ENCODE measurements around the gene RFX8. TPM values are rescaled to one million over a fixed set of nuclear protein-coding genes. Genes with fewer than 3 reads are reported as not detected.

Gene RFX8
- polyA plus RNA-seq, 1 experiment: 1.7 TPM

DNA sequence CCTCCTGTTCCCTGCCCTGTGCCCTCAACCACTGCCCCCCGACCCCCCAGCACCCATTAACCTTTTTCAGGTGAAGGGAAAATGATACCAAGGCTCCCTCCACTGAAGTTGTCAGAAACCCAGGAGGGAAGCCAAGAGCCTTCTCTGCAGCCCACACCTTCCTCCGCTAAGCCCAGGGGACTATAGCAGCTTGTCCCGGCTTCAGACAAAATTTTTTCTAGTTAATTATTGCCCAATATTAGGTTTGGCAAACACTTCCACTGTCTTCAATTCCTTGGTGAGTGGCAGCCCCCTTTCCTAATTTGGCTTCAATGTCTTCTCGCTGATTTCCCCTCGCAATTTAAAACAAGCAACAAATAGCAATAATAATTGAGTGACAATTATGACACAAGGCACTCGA lies 23.9 kb downstream of the RFX8 start:
- CTCF ChIA-PET: no interaction called here
- Histone ChIP-seq H3K36me3 (ENCODE audit: control insufficient read depth, insufficient read depth, low read length) (no peaks in the 10 kb centered on the region), H3K27me3 (ENCODE audit: control insufficient read depth, insufficient read depth, low read length) (no peaks in the 10 kb centered on the region), H3K4me3 (ENCODE audit: low read depth, low read length) (no peak overlapping the region)
- DNase-seq (ENCODE audit: low read depth): no peak
- TF ChIP-seq, protein P1, sequence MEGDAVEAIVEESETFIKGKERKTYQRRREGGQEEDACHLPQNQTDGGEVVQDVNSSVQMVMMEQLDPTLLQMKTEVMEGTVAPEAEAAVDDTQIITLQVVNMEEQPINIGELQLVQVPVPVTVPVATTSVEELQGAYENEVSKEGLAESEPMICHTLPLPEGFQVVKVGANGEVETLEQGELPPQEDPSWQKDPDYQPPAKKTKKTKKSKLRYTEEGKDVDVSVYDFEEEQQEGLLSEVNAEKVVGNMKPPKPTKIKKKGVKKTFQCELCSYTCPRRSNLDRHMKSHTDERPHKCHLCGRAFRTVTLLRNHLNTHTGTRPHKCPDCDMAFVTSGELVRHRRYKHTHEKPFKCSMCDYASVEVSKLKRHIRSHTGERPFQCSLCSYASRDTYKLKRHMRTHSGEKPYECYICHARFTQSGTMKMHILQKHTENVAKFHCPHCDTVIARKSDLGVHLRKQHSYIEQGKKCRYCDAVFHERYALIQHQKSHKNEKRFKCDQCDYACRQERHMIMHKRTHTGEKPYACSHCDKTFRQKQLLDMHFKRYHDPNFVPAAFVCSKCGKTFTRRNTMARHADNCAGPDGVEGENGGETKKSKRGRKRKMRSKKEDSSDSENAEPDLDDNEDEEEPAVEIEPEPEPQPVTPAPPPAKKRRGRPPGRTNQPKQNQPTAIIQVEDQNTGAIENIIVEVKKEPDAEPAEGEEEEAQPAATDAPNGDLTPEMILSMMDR (IDR thresholded peaks at IDR 0.05; ENCODE audit: insufficient read depth, low read depth, low read length): no peak
- POLR2A ChIA-PET: no interaction called here

DNA sequence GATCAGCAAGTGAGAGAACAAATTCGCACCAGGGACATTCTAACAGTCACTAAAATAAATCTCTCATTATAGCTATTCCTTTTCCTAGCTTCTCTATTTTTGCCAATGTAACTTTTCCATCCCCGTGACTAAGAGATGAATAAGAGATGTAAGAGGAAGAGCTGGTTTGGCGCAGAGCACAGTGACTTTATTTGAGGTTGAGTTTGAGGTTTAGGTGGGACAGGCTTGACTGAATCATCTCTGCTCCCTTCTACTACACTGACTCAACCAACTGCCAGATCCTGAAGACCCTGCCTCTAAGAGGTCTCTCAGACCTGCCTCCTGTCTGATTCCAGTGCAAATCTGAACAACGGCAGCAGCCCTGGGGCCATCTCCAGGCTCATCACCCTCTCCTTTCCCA lies 28.0 kb downstream of the RFX8 start:
- TF ChIP-seq, protein P1 (IDR thresholded peaks at IDR 0.05; ENCODE audit: insufficient read depth, low read depth, low read length): no peak
- POLR2A ChIA-PET: no interaction called here

DNA sequence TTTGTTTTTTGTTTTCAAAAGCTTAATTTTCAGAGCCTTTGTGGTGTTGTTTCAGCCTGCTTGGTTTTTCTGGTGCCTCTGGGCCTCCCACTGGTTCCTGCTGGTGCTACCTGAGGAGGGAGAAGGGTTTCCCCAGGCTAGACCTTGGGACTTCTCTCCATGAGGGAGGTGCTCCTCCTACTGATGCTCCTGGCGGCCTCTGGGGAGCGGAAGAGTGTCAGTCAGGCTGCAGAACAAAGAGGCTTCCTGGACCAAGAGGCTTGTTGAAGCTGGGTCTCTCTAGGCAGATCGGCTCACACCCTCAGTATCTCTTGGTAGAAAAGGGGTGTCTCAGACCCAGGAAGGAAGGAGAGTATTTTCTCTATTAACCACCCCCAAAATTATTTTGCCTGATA lies 32.2 kb downstream of the RFX8 start:
- Histone ChIP-seq H3K36me3 (ENCODE audit: control insufficient read depth, insufficient read depth, low read length) (no peaks in the 10 kb centered on the region), H3K4me3 (ENCODE audit: low read depth, low read length) (no peak overlapping the region), H3K27me3 (ENCODE audit: control insufficient read depth, insufficient read depth, low read length) (no peaks in the 10 kb centered on the region)
- POLR2A ChIA-PET: interaction anchor here (0.6 kb wide), 1 partner anchor 1528 kb away, joined by 4 read pairs; no protein-coding TSS in a partner anchor
- TF ChIP-seq, protein P1 (IDR thresholded peaks at IDR 0.05; ENCODE audit: insufficient read depth, low read depth, low read length): no peak
- DNase-seq (ENCODE audit: low read depth): no peak
- CTCF ChIA-PET: interaction anchor here (1.6 kb wide), 1 partner anchor 100 kb away, joined by 5 read pairs; no protein-coding TSS in a partner anchor

More for the DNA sequence above, 28.0 kb downstream of the RFX8 start:
- Histone ChIP-seq H3K4me3 (ENCODE audit: low read depth, low read length) (no peak overlapping the region), H3K36me3 (ENCODE audit: control insufficient read depth, insufficient read depth, low read length) (no peaks in the 10 kb centered on the region), H3K27me3 (ENCODE audit: control insufficient read depth, insufficient read depth, low read length) (no peaks in the 10 kb centered on the region)
- DNase-seq (ENCODE audit: low read depth): peak; percentile 66
- CTCF ChIA-PET: interaction anchor here (1.3 kb wide), 1 partner anchor 12 kb away, joined by 4 read pairs; no protein-coding TSS in a partner anchor

DNA sequence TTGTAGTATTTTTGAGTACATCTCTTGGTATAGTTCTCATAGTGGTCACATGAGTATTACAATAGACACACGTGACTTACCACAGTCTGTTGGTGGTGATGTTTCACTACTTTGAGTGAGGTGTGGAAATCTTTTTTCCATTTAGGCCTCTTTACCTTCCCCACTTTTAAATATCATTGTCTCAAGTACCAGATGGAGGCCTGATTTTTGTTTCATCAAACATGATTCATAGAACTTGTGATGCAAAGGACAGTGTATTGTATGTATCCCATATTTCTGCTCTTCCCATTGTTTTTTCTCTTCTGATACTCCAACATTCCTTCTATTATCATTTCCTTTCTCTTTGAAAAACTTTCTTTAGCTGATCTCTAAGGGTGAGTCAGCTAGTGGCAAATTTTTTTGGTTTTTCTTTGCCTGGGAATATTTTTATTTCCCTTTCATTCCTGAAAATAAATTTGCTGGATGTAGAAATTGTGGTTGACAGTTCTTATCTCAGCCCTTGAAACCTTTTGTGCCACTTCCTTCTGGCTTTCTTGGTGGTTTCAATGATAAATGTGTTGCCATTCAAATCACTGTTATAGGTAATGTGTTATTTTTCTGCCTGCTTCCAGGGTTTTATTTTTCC lies 32.8 kb downstream of the RFX8 start:
- DNase-seq (ENCODE audit: low read depth): no peak
- ChIA-PET CTCF (interaction anchor here (1.6 kb wide), 1 partner anchor 100 kb away, joined by 5 read pairs; no protein-coding TSS in a partner anchor), POLR2A (interaction anchor here (0.6 kb wide), 1 partner anchor 1527 kb away, joined by 4 read pairs; no protein-coding TSS in a partner anchor)
- Histone ChIP-seq H3K36me3 (ENCODE audit: control insufficient read depth, insufficient read depth, low read length) (no peaks in the 10 kb centered on the region), H3K27me3 (ENCODE audit: control insufficient read depth, insufficient read depth, low read length) (no peaks in the 10 kb centered on the region), H3K4me3 (ENCODE audit: low read depth, low read length) (no peak overlapping the region)
- TF ChIP-seq, protein P1 (IDR thresholded peaks at IDR 0.05; ENCODE audit: insufficient read depth, low read depth, low read length): no peak

DNA sequence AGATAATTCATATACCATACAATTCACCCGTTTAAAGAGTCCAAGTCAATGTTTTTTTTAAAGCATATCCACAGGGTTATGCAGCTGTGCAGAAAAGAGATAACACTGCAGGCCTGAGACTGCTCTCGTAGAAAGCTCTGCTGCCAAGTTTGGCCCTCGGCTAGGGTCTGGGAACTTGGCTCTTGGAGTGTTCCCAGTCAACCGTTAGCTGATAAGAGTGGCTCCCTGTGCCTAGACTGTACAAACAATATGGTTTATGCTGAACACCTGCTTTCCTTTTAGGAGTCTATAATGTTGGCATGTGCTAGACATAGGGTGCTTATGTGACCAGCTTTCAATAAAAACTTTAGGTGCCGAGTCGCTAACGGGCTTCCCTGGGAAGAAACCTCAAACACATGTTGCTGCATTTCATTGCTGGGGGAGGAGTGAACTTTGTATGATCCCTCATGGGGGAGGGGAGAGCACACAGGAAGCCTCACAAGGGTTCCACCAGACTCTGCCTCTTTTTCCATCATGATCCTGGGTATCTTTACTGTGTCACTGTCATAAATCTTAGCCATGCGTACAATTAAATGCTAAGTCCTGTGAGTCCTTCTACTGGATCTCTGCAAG lies 34.7 kb downstream of the RFX8 start:
- ChIA-PET CTCF (no interaction called here), POLR2A (no interaction called here)
- Histone ChIP-seq H3K4me3 (ENCODE audit: low read depth, low read length) (no peak overlapping the region), H3K27me3 (ENCODE audit: control insufficient read depth, insufficient read depth, low read length) (no peaks in the 10 kb centered on the region), H3K36me3 (ENCODE audit: control insufficient read depth, insufficient read depth, low read length) (no peaks in the 10 kb centered on the region)
- DNase-seq (ENCODE audit: low read depth): no peak
- TF ChIP-seq, protein P1 (IDR thresholded peaks at IDR 0.05; ENCODE audit: insufficient read depth, low read depth, low read length): no peak

Measured in BJ (cell line).